K562 (cell line): ENCODE results near the gene ATP5ME. TPM values are rescaled to one million over a fixed set of nuclear protein-coding genes. Genes with fewer than 3 reads are reported as not detected.
A peak's percentile ranks its signal among the peaks of the same experiment; 100 is the strongest.

Source experiments
- ATAC-seq: fragments of 200-7000 bp; cut with Tn5 transposase; 3 replicates; pipeline ENCODE4 v1.9.1; 2020; ENCODE audit warnings: moderate library complexity
- BruUV-seq: library from RNA; stranded (reverse); fragments of 400-500 nt; replicated peaks from 2 replicates; lab custom pipeline; 2021; lab: Mats Ljungman, UMichigan
- CTCF ChIA-PET: fragments of 300-600 bp; formaldehyde crosslinking; extraction: SDS; loops from one replicate; lab custom pipeline; 2021; ENCODE audit warnings: low intra/inter-chr PET ratio; lab: Yijun Ruan, JAX
- POLR2A ChIA-PET: fragments of 300-600, 350-650 bp; sonication (Branson Sonifier 250); formaldehyde crosslinking; extraction: SDS; loops from one replicate; lab custom pipeline; 2021; ENCODE audit warnings: antibody characterized with exemption, inconsistent platforms; lab: Yijun Ruan, JAX
- DNase-seq, 4 experiments: peaks; one replicate each; pipeline versions ENCODE4 v3.0.0 to v3.0.0-alpha.2; 2011 to 2018; ENCODE audit warnings: low spot score in 3 of 4, mixed read lengths in 3 of 4; ENCODE audit errors: extremely low read depth in 1 of 4
- FAIRE-seq: peaks from 2 replicates; lab custom pipeline; 2011; peaks lifted over from hg19 to GRCh38; lab: Jason Lieb, UNC
- H2AFZ ChIP-seq: 2 replicates; pipeline ENCODE4 v1.6.0; 2011; ENCODE audit warnings: low read depth, low read length, control low read depth, inconsistent platforms
- H3K27ac ChIP-seq: fragments of 200-600 bp; 3 replicates; pipeline ENCODE4 v1.8.0; 2011; ENCODE audit warnings: low read depth, mild to moderate bottlenecking, control low read depth, inconsistent platforms, low read length, moderate library complexity, mixed read lengths; ENCODE audit errors: extremely low read depth
- H3K27me3 ChIP-seq, 2 experiments: fragments of 300-600 bp in 1 of 2; 2 replicates in 1 of 2; 3 replicates in 1 of 2; pipeline versions ENCODE4 v1.6.0 to v1.8.0; 2011; ENCODE audit warnings: inconsistent platforms in 2 of 2, low read length in 2 of 2, mild to moderate bottlenecking in 1 of 2, mixed read lengths in 1 of 2, moderate library complexity in 1 of 2; ENCODE audit not compliant: control insufficient read depth in 2 of 2, insufficient read depth in 2 of 2
- H3K36me3 ChIP-seq: fragments of 300-600 bp; 3 replicates; pipeline ENCODE4 v1.8.0; 2011; ENCODE audit warnings: mild to moderate bottlenecking, low read length, inconsistent platforms; ENCODE audit not compliant: control insufficient read depth, insufficient read depth
- H3K4me1 ChIP-seq, 2 experiments: fragments of 200-600 bp in 1 of 2; replicated peaks in 1 of 2; 2 replicates in 1 of 2; 3 replicates in 1 of 2; pipeline versions ENCODE4 v1.5.1 to v1.8.0; 2011; ENCODE audit warnings: inconsistent platforms in 2 of 2, low read length in 2 of 2, mild to moderate bottlenecking in 1 of 2, mixed read lengths in 1 of 2, moderate library complexity in 1 of 2; ENCODE audit not compliant: control insufficient read depth in 2 of 2, insufficient read depth in 2 of 2
- H3K4me2 ChIP-seq: 2 replicates; pipeline ENCODE4 v1.6.1; 2011; ENCODE audit warnings: low read length, control low read depth, inconsistent platforms, mixed read lengths; ENCODE audit not compliant: insufficient read depth
- H3K4me3 ChIP-seq: fragments of 200-600 bp; sonication (generic), shearing (Covaris generic); 2 replicates; pipeline ENCODE4 v1.5.1; 2016; ENCODE audit warnings: control low read depth, inconsistent platforms
- H3K79me2 ChIP-seq: fragments of 200-600 bp; 3 replicates; pipeline ENCODE4 v1.8.0; 2011; ENCODE audit warnings: low read length, inconsistent platforms; ENCODE audit not compliant: control insufficient read depth, insufficient read depth
- H3K9ac ChIP-seq, 2 experiments: 2 replicates each; pipeline versions ENCODE4 v1.6.0 to v1.6.1; 2011; ENCODE audit warnings: low read depth in 2 of 2, low read length in 2 of 2, control low read depth in 1 of 2, inconsistent platforms in 1 of 2, mild to moderate bottlenecking in 1 of 2, mixed read lengths in 1 of 2; ENCODE audit not compliant: insufficient read depth in 1 of 2
- H3K9me1 ChIP-seq: one replicate; pipeline ENCODE4 v1.6.0; 2011; ENCODE audit warnings: inconsistent platforms, mild to moderate bottlenecking, low read length, moderate library complexity; ENCODE audit not compliant: control insufficient read depth, insufficient read depth
- H3K9me3 ChIP-seq: replicated peaks from 2 replicates; pipeline ENCODE4 v1.5.1; 2011; ENCODE audit warnings: low read depth, low read length, inconsistent platforms; ENCODE audit not compliant: control insufficient read depth, insufficient read depth
- H4K20me1 ChIP-seq: replicated peaks from 2 replicates; pipeline ENCODE4 v1.6.1; 2011; ENCODE audit warnings: low read length, inconsistent platforms, mixed read lengths; ENCODE audit not compliant: control insufficient read depth, insufficient read depth
- EHMT2 ChIP-seq: fragments of 450-650 bp; IDR thresholded peaks from 2 replicates; pipeline ENCODE4 v1.6.1; 2018; ENCODE audit warnings: antibody characterized with exemption
- HDAC2 ChIP-seq: fragments of 450-650 bp; IDR thresholded peaks from 2 replicates; pipeline ENCODE4 v1.6.1; 2016; ENCODE audit warnings: mild to moderate bottlenecking
- NUFIP1 ChIP-seq: fragments of 450-650 bp; IDR thresholded peaks from 2 replicates; pipeline ENCODE4 v1.6.1; 2018; ENCODE audit not compliant: partially characterized antibody
- SP1 ChIP-seq: sonication (generic); formaldehyde crosslinking; IDR thresholded peaks from 2 replicates; pipeline ENCODE4 v1.8.1; 2022; ENCODE audit warnings: mild to moderate bottlenecking, missing genetic modification reagents
- ZNF444 ChIP-seq: fragments of 250-450 bp; sonication (Bioruptor Pico); IDR thresholded peaks from 2 replicates; pipeline ENCODE4 v1.4.0; 2020; ENCODE audit warnings: mild to moderate bottlenecking, moderate library complexity
- WGBS: fragments of 100-300 bp; shearing (Covaris generic); methylation state at CpG from one replicate; pipeline ENCODE4 v1.1.6; 2016; ENCODE audit warnings: low coverage, mixed read lengths; ENCODE audit not compliant: insufficient coverage; ENCODE audit errors: missing lambda C conversion rate; 5-methylcytosine and 5-hydroxymethylcytosine counted together
- in situ Hi-C: fragments of 300-500 bp; cut with MboI; formaldehyde crosslinking; loops from 4 replicates; pipeline ENCODE4 v1.15.0; 2018; ENCODE audit warnings: inconsistent platforms, mixed read lengths
- intact Hi-C: fragments of 100-400 bp; cut with micrococcal nuclease; formaldehyde crosslinking; loops from 2 replicates; pipeline ENCODE4 v1.14.2; 2022
- polyA plus RNA-seq, 8 experiments: library from polyadenylated mRNA; depleted of rRNA in 4 of 8; stranded (reverse) in 5 of 8; unstranded in 3 of 8; fragments of >200 nt; fragmentation: Nextera tagmentation in 2 of 8; fragmentation: Illumina TruSeq in 1 of 8; extraction: Ambion mirVana in 2 of 8; extraction: Trizol in 1 of 8; gene quantifications; 2 replicates each; pipeline versions ENCODE4 v1.2.1 to v1.2.3, GENCODE V29; 2011 to 2014; ENCODE audit warnings: inconsistent platforms in 1 of 8, missing spikeins in 1 of 8
- total RNA-seq, 7 experiments: library from RNA; depleted of rRNA in 6 of 7; stranded (reverse); fragments of >200 nt in 6 of 7; fragmentation: Illumina TruSeq in 2 of 7; extraction: Trizol in 2 of 7; gene quantifications; 2 replicates each; pipeline versions ENCODE4 v1.2.1 to v1.2.3, GENCODE V29; 2011 to 2021; ENCODE audit warnings: low replicate concordance in 1 of 7

Gene ATP5ME
- total and polyA plus RNA-seq, 9 of the 15 experiments (the other 6 are each of a cell fraction or from before 2014, with no cell fraction given), result 509 to 2,480 (median 887) TPM

GRCh38 chr4:653080-653821, 20.8 kb downstream of the ATP5ME start:
- DNase-seq (no peak), ATAC-seq (no peak; the same call in 2 of the 3 replicates), FAIRE-seq (no peak)
- Histone ChIP-seq H3K79me2 (no peaks in the 10 kb centered on the region), H3K9me3 (0 out of 2 replicates have a peak, but pooled peaks cover 2% of the 10 kb centered on the region), H3K4me3 (no peak overlapping the region), H3K27ac (no peak overlapping the region), H3K9ac (peak overlapping the region in 1 of 2 experiments; percentile 26; a peak in 1 of 4 replicates), H3K36me3 (no peaks in the 10 kb centered on the region), H3K4me1 (peaks cover 0 to 75% of the 10 kb centered on the region in 2 experiments; a peak in 2 of 5 replicates), H3K9me1 (no peaks in the 10 kb centered on the region), H3K4me2 (no peak overlapping the region), H3K27me3 (peaks cover 35 to 75% of the 10 kb centered on the region in 2 experiments; a peak in 4 of 5 replicates), H4K20me1 (no peaks in the 10 kb centered on the region), H2AFZ (no peak overlapping the region)
- intact Hi-C loops (no loop called here), in situ Hi-C loops (no loop called here)
- ChIA-PET POLR2A (interaction anchor here (0.7 kb wide), 1 partner anchor 13 kb away, joined by 3 read pairs; no protein-coding TSS in a partner anchor), CTCF (no interaction called here)
- no TSS peak for BruUV-seq
- WGBS, result 17% methylated on average over 27 of the region's 35 CpGs
- TF ChIP-seq NUFIP1, result no peak
- TF ChIP-seq SP1 (CRISPR knock-in tag), result no peak
- no peak for TF ChIP-seq ZNF444
- no peak for TF ChIP-seq EHMT2
- no peak for TF ChIP-seq HDAC2
